K562 (cell line): Measurements from ENCODE around the gene CCDC138. TPM values are rescaled to one million over a fixed set of nuclear protein-coding genes. Genes with fewer than 3 reads are reported as not detected.

Source experiments
- ATAC-seq: fragments of 200-7000 bp; cut with Tn5 transposase; 3 replicates; pipeline ENCODE4 v1.9.1; 2020; ENCODE audit warnings: moderate library complexity
- BruUV-seq: library from RNA; stranded (reverse); fragments of 400-500 nt; replicated peaks from 2 replicates; lab custom pipeline; 2021; lab: Mats Ljungman, UMichigan
- CTCF ChIA-PET: fragments of 300-600 bp; formaldehyde crosslinking; extraction: SDS; loops from one replicate; lab custom pipeline; 2021; ENCODE audit warnings: low intra/inter-chr PET ratio; lab: Yijun Ruan, JAX
- POLR2A ChIA-PET: fragments of 300-600, 350-650 bp; sonication (Branson Sonifier 250); formaldehyde crosslinking; extraction: SDS; loops from one replicate; lab custom pipeline; 2021; ENCODE audit warnings: antibody characterized with exemption, inconsistent platforms; lab: Yijun Ruan, JAX
- DNase-seq, 4 experiments: peaks; one replicate each; pipeline versions ENCODE4 v3.0.0 to v3.0.0-alpha.2; 2011 to 2018; ENCODE audit warnings: low spot score in 3 of 4, mixed read lengths in 3 of 4; ENCODE audit errors: extremely low read depth in 1 of 4
- FAIRE-seq: peaks from 2 replicates; lab custom pipeline; 2011; peaks lifted over from hg19 to GRCh38; lab: Jason Lieb, UNC
- H2AFZ ChIP-seq: 2 replicates; pipeline ENCODE4 v1.6.0; 2011; ENCODE audit warnings: low read depth, low read length, control low read depth, inconsistent platforms
- H3K27ac ChIP-seq: fragments of 200-600 bp; 3 replicates; pipeline ENCODE4 v1.8.0; 2011; ENCODE audit warnings: low read depth, mild to moderate bottlenecking, control low read depth, inconsistent platforms, low read length, moderate library complexity, mixed read lengths; ENCODE audit errors: extremely low read depth
- H3K27me3 ChIP-seq, 2 experiments: fragments of 300-600 bp in 1 of 2; 2 replicates in 1 of 2; 3 replicates in 1 of 2; pipeline versions ENCODE4 v1.6.0 to v1.8.0; 2011; ENCODE audit warnings: inconsistent platforms in 2 of 2, low read length in 2 of 2, mild to moderate bottlenecking in 1 of 2, mixed read lengths in 1 of 2, moderate library complexity in 1 of 2; ENCODE audit not compliant: control insufficient read depth in 2 of 2, insufficient read depth in 2 of 2
- H3K36me3 ChIP-seq: fragments of 300-600 bp; 3 replicates; pipeline ENCODE4 v1.8.0; 2011; ENCODE audit warnings: mild to moderate bottlenecking, low read length, inconsistent platforms; ENCODE audit not compliant: control insufficient read depth, insufficient read depth
- H3K4me1 ChIP-seq, 2 experiments: fragments of 200-600 bp in 1 of 2; replicated peaks in 1 of 2; 2 replicates in 1 of 2; 3 replicates in 1 of 2; pipeline versions ENCODE4 v1.5.1 to v1.8.0; 2011; ENCODE audit warnings: inconsistent platforms in 2 of 2, low read length in 2 of 2, mild to moderate bottlenecking in 1 of 2, mixed read lengths in 1 of 2, moderate library complexity in 1 of 2; ENCODE audit not compliant: control insufficient read depth in 2 of 2, insufficient read depth in 2 of 2
- H3K4me2 ChIP-seq: 2 replicates; pipeline ENCODE4 v1.6.1; 2011; ENCODE audit warnings: low read length, control low read depth, inconsistent platforms, mixed read lengths; ENCODE audit not compliant: insufficient read depth
- H3K4me3 ChIP-seq: fragments of 200-600 bp; sonication (generic), shearing (Covaris generic); 2 replicates; pipeline ENCODE4 v1.5.1; 2016; ENCODE audit warnings: control low read depth, inconsistent platforms
- H3K79me2 ChIP-seq: fragments of 200-600 bp; 3 replicates; pipeline ENCODE4 v1.8.0; 2011; ENCODE audit warnings: low read length, inconsistent platforms; ENCODE audit not compliant: control insufficient read depth, insufficient read depth
- H3K9ac ChIP-seq, 2 experiments: 2 replicates each; pipeline versions ENCODE4 v1.6.0 to v1.6.1; 2011; ENCODE audit warnings: low read depth in 2 of 2, low read length in 2 of 2, control low read depth in 1 of 2, inconsistent platforms in 1 of 2, mild to moderate bottlenecking in 1 of 2, mixed read lengths in 1 of 2; ENCODE audit not compliant: insufficient read depth in 1 of 2
- H3K9me1 ChIP-seq: one replicate; pipeline ENCODE4 v1.6.0; 2011; ENCODE audit warnings: inconsistent platforms, mild to moderate bottlenecking, low read length, moderate library complexity; ENCODE audit not compliant: control insufficient read depth, insufficient read depth
- H3K9me3 ChIP-seq: replicated peaks from 2 replicates; pipeline ENCODE4 v1.5.1; 2011; ENCODE audit warnings: low read depth, low read length, inconsistent platforms; ENCODE audit not compliant: control insufficient read depth, insufficient read depth
- H4K20me1 ChIP-seq: replicated peaks from 2 replicates; pipeline ENCODE4 v1.6.1; 2011; ENCODE audit warnings: low read length, inconsistent platforms, mixed read lengths; ENCODE audit not compliant: control insufficient read depth, insufficient read depth
- FOSL1 ChIP-seq: fragments of 200-800 bp; sonication (Bioruptor generic); conservative IDR thresholded peaks from 2 replicates; pipeline ENCODE4 v1.6.1; 2016; ENCODE audit warnings: missing genetic modification characterization, missing compliant biosample characterization
- HOMEZ ChIP-seq: fragments of 250-450 bp; sonication (Bioruptor Pico); IDR thresholded peaks from 2 replicates; pipeline ENCODE4 v1.4.0; 2020; ENCODE audit warnings: mild to moderate bottlenecking, moderate library complexity
- KLF10 ChIP-seq: fragments of 250-450 bp; sonication (Bioruptor Pico); IDR thresholded peaks from 2 replicates; pipeline ENCODE4 v1.6.1; 2021; ENCODE audit warnings: matching md5 sums
- LARP7 ChIP-seq: fragments of 450-650 bp; IDR thresholded peaks from 2 replicates; pipeline ENCODE4 v1.6.1; 2016
- SRSF9 ChIP-seq: fragments of 200-400 bp; formaldehyde crosslinking; IDR thresholded peaks from 2 replicates; pipeline ENCODE4 v1.6.1; 2017; ENCODE audit warnings: low read depth, low read length, borderline replicate concordance
- XRCC5 ChIP-seq: fragments of 200-400 bp; formaldehyde crosslinking; IDR thresholded peaks from 2 replicates; pipeline ENCODE4 v1.6.1; 2017; ENCODE audit warnings: low read depth, mild to moderate bottlenecking, low read length
- ZC3H11A ChIP-seq: IDR thresholded peaks from 2 replicates; pipeline ENCODE4 v1.6.1; 2012; ENCODE audit warnings: low read depth, low read length, improper control_type of control experiment
- ZFP30 ChIP-seq: fragments of 250-450 bp; sonication (Bioruptor Pico); IDR thresholded peaks from 2 replicates; pipeline ENCODE4 v1.8.0; 2022; ENCODE audit warnings: moderate library complexity, mild to moderate bottlenecking, inconsistent platforms, borderline replicate concordance
- ZNF232 ChIP-seq: sonication (generic); formaldehyde crosslinking; IDR thresholded peaks from 2 replicates; pipeline ENCODE4 v1.8.0; 2022; ENCODE audit warnings: mild to moderate bottlenecking, missing genetic modification reagents
- ZNF445 ChIP-seq: fragments of 250-450 bp; sonication (Bioruptor Pico); IDR thresholded peaks from 2 replicates; pipeline ENCODE4 v1.4.0; 2020; ENCODE audit warnings: low read depth, mild to moderate bottlenecking, moderate library complexity
- ZNF639 ChIP-seq, 2 experiments: fragments of 200-800 bp in 1 of 2; sonication (Bioruptor generic) in 1 of 2; sonication (generic) in 1 of 2; formaldehyde crosslinking in 1 of 2; IDR thresholded peaks in 1 of 2; conservative IDR thresholded peaks in 1 of 2; 2 replicates each; pipeline versions ENCODE4 v1.5.0 to v1.6.1; 2016 to 2020; ENCODE audit warnings: missing compliant biosample characterization in 1 of 2, missing genetic modification characterization in 1 of 2, missing genetic modification reagents in 1 of 2
- WGBS: fragments of 100-300 bp; shearing (Covaris generic); methylation state at CpG from one replicate; pipeline ENCODE4 v1.1.6; 2016; ENCODE audit warnings: low coverage, mixed read lengths; ENCODE audit not compliant: insufficient coverage; ENCODE audit errors: missing lambda C conversion rate; 5-methylcytosine and 5-hydroxymethylcytosine counted together
- in situ Hi-C: fragments of 300-500 bp; cut with MboI; formaldehyde crosslinking; loops from 4 replicates; pipeline ENCODE4 v1.15.0; 2018; ENCODE audit warnings: inconsistent platforms, mixed read lengths
- intact Hi-C: fragments of 100-400 bp; cut with micrococcal nuclease; formaldehyde crosslinking; loops from 2 replicates; pipeline ENCODE4 v1.14.2; 2022
- polyA plus RNA-seq, 8 experiments: library from polyadenylated mRNA; depleted of rRNA in 4 of 8; stranded (reverse) in 5 of 8; unstranded in 3 of 8; fragments of >200 nt; fragmentation: Nextera tagmentation in 2 of 8; fragmentation: Illumina TruSeq in 1 of 8; extraction: Ambion mirVana in 2 of 8; extraction: Trizol in 1 of 8; gene quantifications; 2 replicates each; pipeline versions ENCODE4 v1.2.1 to v1.2.3, GENCODE V29; 2011 to 2014; ENCODE audit warnings: inconsistent platforms in 1 of 8, missing spikeins in 1 of 8
- total RNA-seq, 7 experiments: library from RNA; depleted of rRNA in 6 of 7; stranded (reverse); fragments of >200 nt in 6 of 7; fragmentation: Illumina TruSeq in 2 of 7; extraction: Trizol in 2 of 7; gene quantifications; 2 replicates each; pipeline versions ENCODE4 v1.2.1 to v1.2.3, GENCODE V29; 2011 to 2021; ENCODE audit warnings: low replicate concordance in 1 of 7

The CCDC138 gene
- total and polyA plus RNA-seq, 9 of the 15 experiments (the other 6 are each of a cell fraction or from before 2014, with no cell fraction given) = 17.5 to 44.6 (median 26.7) TPM

- 0% methylated on average over 7 of the region's 7 CpGs for WGBS
- Histone ChIP-seq H3K9me3 (no peaks in the 10 kb centered on the region), H3K27me3 (peaks cover 37 to 93% of the 10 kb centered on the region in 2 experiments), H2AFZ (no peak overlapping the region), H3K27ac (no peak overlapping the region), H3K79me2 (no peaks in the 10 kb centered on the region), H4K20me1 (0 out of 2 replicates have a peak, but pooled peaks cover 3% of the 10 kb centered on the region), H3K9ac (no peak overlapping the region), H3K9me1 (no peaks in the 10 kb centered on the region), H3K4me3 (no peak overlapping the region), H3K4me1 (no peaks in the 10 kb centered on the region), H3K4me2 (no peak overlapping the region), H3K36me3 (no peaks in the 10 kb centered on the region)
- ATAC-seq (no peak), FAIRE-seq (no peak), DNase-seq (no peak)
- POLR2A ChIA-PET = no interaction called here
- TF ChIP-seq LARP7 (no peak), ZNF232 (CRISPR knock-in tag) (no peak), FOSL1 (tag) (no peak), ZNF445 (no peak), KLF10 (CRISPR knock-in tag) (no peak), HOMEZ (CRISPR knock-in tag) (no peak), XRCC5 (no peak), ZFP30 (CRISPR knock-in tag) (no peak), SRSF9 (no peak), ZC3H11A (no peak), ZNF639 (CRISPR knock-in tag; conservative IDR thresholded peaks at IDR 0.05 in 1 of 2, IDR thresholded peaks at IDR 0.05 in 1 of 2) (no peak)
- in situ Hi-C loops = no loop called here
- CTCF ChIA-PET = no interaction called here
- no TSS peak for BruUV-seq
- intact Hi-C loops = no loop called here
Observed at GRCh38 chr2:108920686-108921085, 134.1 kb downstream of the CCDC138 start.
